ENCODE data around the gene GNG7.
A peak's percentile ranks its signal among the peaks of the same experiment; 100 is the strongest.
"Not testable (repeated sequence)": the region's sequence is repeated elsewhere in the genome, so short reads cannot be mapped to it uniquely, and the experiment has no call there.

GNG7 gene

GRCh38 chr19:2639999-2640398 lies 62.5 kb downstream of the GNG7 start:
- no peak for DNase-seq

GRCh38 chr19:2638417-2638940 lies 64.0 kb downstream of the GNG7 start:
- no peak for DNase-seq

- peak; percentile 37 for DNase-seq
These were observed 65.4 kb downstream of the GNG7 start for GRCh38 chr19:2636897-2637683.

GRCh38 chr19:2636141-2636896 lies 66.2 kb downstream of the GNG7 start:
- DNase-seq: no peak

GRCh38 chr19:2634960-2635359 lies 67.5 kb downstream of the GNG7 start:
- DNase-seq: no peak

GRCh38 chr19:2634228-2634951 lies 68.1 kb downstream of the GNG7 start:
- DNase-seq: no peak

GRCh38 chr19:2633693-2634075 lies 68.8 kb downstream of the GNG7 start:
- DNase-seq: no peak

- DNase-seq: no peak
These were observed 71.2 kb downstream of the GNG7 start for GRCh38 chr19:2631213-2631821.

- DNase-seq: no peak
These were observed 72.0 kb downstream of the GNG7 start for GRCh38 chr19:2630352-2631001.

GRCh38 chr19:2629491-2630351 lies 72.8 kb downstream of the GNG7 start:
- DNase-seq: no peak

GRCh38 chr19:2628597-2628996 lies 73.9 kb downstream of the GNG7 start:
- DNase-seq: no peak

- DNase-seq: no peak
These were observed 74.6 kb downstream of the GNG7 start for GRCh38 chr19:2627855-2628254.

GRCh38 chr19:2627319-2627829 lies 75.1 kb downstream of the GNG7 start:
- DNase-seq: peak; percentile 51

GRCh38 chr19:2625434-2625833 lies 77.1 kb downstream of the GNG7 start:
- DNase-seq: no peak

GRCh38 chr19:2624537-2625091 lies 77.9 kb downstream of the GNG7 start:
- DNase-seq: peak; percentile 21

GRCh38 chr19:2623798-2624197 lies 78.7 kb downstream of the GNG7 start:
- DNase-seq: no peak

GRCh38 chr19:2622371-2622961 lies 80.0 kb downstream of the GNG7 start:
- not testable (repeated sequence) for DNase-seq

GRCh38 chr19:2619076-2619475 lies 83.4 kb downstream of the GNG7 start:
- no peak for DNase-seq

GRCh38 chr19:2618611-2619010 lies 83.9 kb downstream of the GNG7 start:
- no peak for DNase-seq

GRCh38 chr19:2617393-2618165 lies 84.9 kb downstream of the GNG7 start:
- DNase-seq: no peak

All from NCI-H2171 treated with DMSO at 0.1 percent for 48 hours (cell line).